Neuronal stem cell (in vitro differentiated cells): Measurements from ENCODE around the gene ITIH3.

Source experiments
- DNase-seq: peaks from one replicate; pipeline ENCODE4 v3.0.0-alpha.2; 2013; ENCODE audit warnings: low spot score
- H2AFZ ChIP-seq: one replicate; pipeline ENCODE4 v1.6.1; 2013; ENCODE audit warnings: mild to moderate bottlenecking, low read length, inconsistent platforms
- H2AK5ac ChIP-seq: 2 replicates; pipeline ENCODE4 v1.6.1; 2013; ENCODE audit warnings: low read depth, mild to moderate bottlenecking, inconsistent platforms, low read length, moderate library complexity, mixed read lengths
- H2BK120ac ChIP-seq: 2 replicates; pipeline ENCODE4 v1.6.1; 2013; ENCODE audit warnings: low read depth, mild to moderate bottlenecking, inconsistent platforms, low read length, moderate library complexity, mixed read lengths
- H2BK12ac ChIP-seq: one replicate; pipeline ENCODE4 v1.6.1; 2013; ENCODE audit warnings: low read length, inconsistent platforms
- H2BK15ac ChIP-seq: 2 replicates; pipeline ENCODE4 v1.6.1; 2013; ENCODE audit warnings: mild to moderate bottlenecking, low read length, inconsistent platforms, mixed read lengths
- H2BK5ac ChIP-seq: one replicate; pipeline ENCODE4 v1.6.1; 2013; ENCODE audit warnings: inconsistent platforms, mild to moderate bottlenecking, low read length, moderate library complexity
- H3K14ac ChIP-seq: one replicate; pipeline ENCODE4 v1.6.1; 2013; ENCODE audit warnings: low read length, inconsistent platforms
- H3K18ac ChIP-seq: 2 replicates; pipeline ENCODE4 v1.6.1; 2013; ENCODE audit warnings: low read length, inconsistent platforms
- H3K23ac ChIP-seq: 2 replicates; pipeline ENCODE4 v1.6.1; 2013; ENCODE audit warnings: low read depth, mild to moderate bottlenecking, mixed read lengths, low read length, inconsistent platforms; ENCODE audit not compliant: poor library complexity
- H3K27ac ChIP-seq: replicated peaks from 3 replicates; pipeline ENCODE4 v1.5.1; 2013; ENCODE audit warnings: low read length, inconsistent platforms
- H3K27me3 ChIP-seq, 3 experiments: 2 replicates each; pipeline ENCODE4 v1.6.1; 2013; ENCODE audit warnings: low read length in 3 of 3, mild to moderate bottlenecking in 2 of 3, inconsistent platforms in 1 of 3, low read depth in 1 of 3, mixed read lengths in 1 of 3, moderate library complexity in 1 of 3; ENCODE audit not compliant: control insufficient read depth in 3 of 3, insufficient read depth in 3 of 3
- H3K36me3 ChIP-seq, 2 donors: replicated peaks in 1 of 2; 2 replicates each; pipeline ENCODE4 v1.6.1; 2013; ENCODE audit warnings: low read length in 2 of 2; ENCODE audit not compliant: control insufficient read depth in 2 of 2, insufficient read depth in 2 of 2
- H3K4ac ChIP-seq: 2 replicates; pipeline ENCODE4 v1.6.1; 2013; ENCODE audit warnings: inconsistent platforms, mild to moderate bottlenecking, low read length, moderate library complexity
- H3K4me1 ChIP-seq, 2 donors: 1 replicate in 1 of 2; 2 replicates in 1 of 2; pipeline ENCODE4 v1.6.1; 2013; ENCODE audit warnings: low read length in 2 of 2, low read depth in 1 of 2; ENCODE audit not compliant: control insufficient read depth in 2 of 2, insufficient read depth in 1 of 2
- H3K4me2 ChIP-seq: one replicate; pipeline ENCODE4 v1.6.1; 2013; ENCODE audit warnings: mild to moderate bottlenecking, low read length, inconsistent platforms; ENCODE audit not compliant: insufficient read depth, poor library complexity, severe bottlenecking
- H3K4me3 ChIP-seq, 2 donors: 2 replicates each; pipeline ENCODE4 v1.5.1; 2013; ENCODE audit warnings: low read length in 2 of 2, mild to moderate bottlenecking in 2 of 2, inconsistent platforms in 1 of 2, moderate library complexity in 1 of 2
- H3K79me1 ChIP-seq: one replicate; pipeline ENCODE4 v1.6.1; 2013; ENCODE audit warnings: low read depth, mild to moderate bottlenecking, inconsistent platforms, low read length, moderate library complexity
- H3K9ac ChIP-seq: one replicate; pipeline ENCODE4 v1.6.1; 2013; ENCODE audit warnings: mild to moderate bottlenecking, low read depth, low read length, inconsistent platforms; ENCODE audit not compliant: poor library complexity
- H3K9me3 ChIP-seq, 2 donors: replicated peaks in 1 of 2; 2 replicates each; pipeline versions ENCODE3 to v1.6.1; 2013; ENCODE audit warnings: low read length in 2 of 2, mild to moderate bottlenecking in 2 of 2, inconsistent platforms in 1 of 2, low read depth in 1 of 2, mixed read lengths in 1 of 2, moderate library complexity in 1 of 2; ENCODE audit not compliant: control insufficient read depth in 2 of 2, insufficient read depth in 1 of 2
- H4K8ac ChIP-seq: one replicate; pipeline ENCODE4 v1.6.1; 2013; ENCODE audit warnings: low read depth, mild to moderate bottlenecking, inconsistent platforms, low read length, moderate library complexity
- H4K91ac ChIP-seq: one replicate; pipeline ENCODE4 v1.6.1; 2013; ENCODE audit warnings: low read length, low read depth, mild to moderate bottlenecking, inconsistent platforms; ENCODE audit not compliant: poor library complexity
- WGBS, 2 donors: extraction: QIAGEN DNeasy Blood & Tissue Kit; methylation state at CpG; one replicate each; pipeline ENCODE4 v1.1.7; 2013; ENCODE audit warnings: missing lambda C conversion rate in 2 of 2, mixed read lengths in 1 of 2; ENCODE audit not compliant: insufficient read length in 2 of 2, insufficient replicate concordance in 1 of 2; ENCODE audit errors: extremely low coverage in 2 of 2; 5-methylcytosine and 5-hydroxymethylcytosine counted together

The ITIH3 gene

GRCh38 chr3:52756141-52756540 is 38.5 kb upstream of the ITIH3 start:
- H3K9me3 ChIP-seq, result no peaks in the 10 kb centered on the region
- H3K27me3 ChIP-seq, result no peaks in the 10 kb centered on the region
- no peak overlapping the region for H3K4ac ChIP-seq
- no peak overlapping the region for H3K14ac ChIP-seq
- H3K4me3 ChIP-seq, result no peak overlapping the region
- no CpG with 5 or more reads among the region's 1 CpG for WGBS, 2 donors
- no peak overlapping the region for H2BK15ac ChIP-seq
- no peak overlapping the region for H2AK5ac ChIP-seq
- no peaks in the 10 kb centered on the region for H3K79me1 ChIP-seq
- no peak overlapping the region for H2BK12ac ChIP-seq
- peaks cover 12 to 94% of the 10 kb centered on the region in 2 donors for H3K36me3 ChIP-seq
- no peak overlapping the region for H2AFZ ChIP-seq
- DNase-seq, result no peak
- no peak overlapping the region for H4K8ac ChIP-seq
- no peaks in the 10 kb centered on the region for H3K4me1 ChIP-seq
- H2BK120ac ChIP-seq, result no peak overlapping the region
- no peak overlapping the region for H3K23ac ChIP-seq
- no peak overlapping the region for H3K9ac ChIP-seq
- H2BK5ac ChIP-seq, result no peak overlapping the region
- no peak overlapping the region for H3K27ac ChIP-seq
- H4K91ac ChIP-seq, result no peak overlapping the region
- no peak overlapping the region for H3K4me2 ChIP-seq
- no peak overlapping the region for H3K18ac ChIP-seq

- Histone ChIP-seq H2BK120ac (no peak overlapping the region), H3K18ac (no peak overlapping the region), H3K4me2 (no peak overlapping the region), H3K9ac (no peak overlapping the region), H2BK5ac (no peak overlapping the region), H3K4me3 (no peak overlapping the region), H3K27me3 (no peaks in the 10 kb centered on the region), H2BK15ac (no peak overlapping the region), H4K91ac (no peak overlapping the region), H3K36me3 (peaks cover 22 to 85% of the 10 kb centered on the region in 2 donors), H3K23ac (no peak overlapping the region), H2AK5ac (no peak overlapping the region), H3K27ac (no peak overlapping the region), H4K8ac (no peak overlapping the region), H3K4ac (no peak overlapping the region), H3K14ac (no peak overlapping the region), H3K9me3 (no peaks in the 10 kb centered on the region), H2AFZ (no peak overlapping the region), H3K4me1 (no peaks in the 10 kb centered on the region), H2BK12ac (no peak overlapping the region), H3K79me1 (peaks cover 2% of the 10 kb centered on the region)
- no CpG with 5 or more reads among the region's 2 CpGs for WGBS, 2 donors
- DNase-seq, result no peak
Observed at GRCh38 chr3:52763466-52763865, 31.1 kb upstream of the ITIH3 start.

GRCh38 chr3:52769786-52770455 is 24.7 kb upstream of the ITIH3 start:
- Histone ChIP-seq H3K4me2 (peak overlapping the region; percentile 52), H3K18ac (no peak overlapping the region), H3K14ac (no peak overlapping the region), H3K27ac (no peak overlapping the region), H2AFZ (peak overlapping the region; percentile 96), H4K8ac (no peak overlapping the region), H2BK120ac (no peak overlapping the region), H3K23ac (no peak overlapping the region), H2BK5ac (no peak overlapping the region), H2BK15ac (no peak overlapping the region), H3K9me3 (no peaks in the 10 kb centered on the region), H3K4me3 (peak overlapping the region; percentile 87 to 99), H2AK5ac (no peak overlapping the region), H3K36me3 (peaks cover 12 to 37% of the 10 kb centered on the region in 2 donors), H3K4me1 (peaks cover 0 to 4% of the 10 kb centered on the region in 2 donors), H2BK12ac (no peak overlapping the region), H3K79me1 (peaks cover 4% of the 10 kb centered on the region), H3K27me3 (no peaks in the 10 kb centered on the region), H3K4ac (no peak overlapping the region), H3K9ac (no peak overlapping the region), H4K91ac (no peak overlapping the region)
- no CpG with 5 or more reads among the region's 13 CpGs for WGBS, 2 donors
- DNase-seq, result no peak

- Histone ChIP-seq H3K18ac (peak within 1 kb of the TSS; percentile 89), H2BK15ac (no peak within 1 kb of the TSS), H3K4ac (no peak within 1 kb of the TSS), H2BK120ac (no peak within 1 kb of the TSS), H3K14ac (no peak within 1 kb of the TSS), H3K23ac (peak within 1 kb of the TSS; percentile 62), H3K36me3 (peaks cover 9 to 29% of the 10 kb centered on the region in 2 donors), H3K4me1 (peaks cover 0 to 4% of the 10 kb centered on the region in 2 donors), H3K9me3 (no peaks in the 10 kb centered on the region), H3K9ac (peak within 1 kb of the TSS; percentile 94), H3K4me2 (peak within 1 kb of the TSS; percentile 52), H4K8ac (no peak within 1 kb of the TSS), H2BK12ac (no peak within 1 kb of the TSS), H2AK5ac (peak within 1 kb of the TSS; percentile 59), H4K91ac (no peak within 1 kb of the TSS), H3K4me3 (peak within 1 kb of the TSS; percentile 87 to 99), H3K27ac (peak within 1 kb of the TSS; percentile 77), H2AFZ (peak within 1 kb of the TSS; percentile 96), H2BK5ac (peak within 1 kb of the TSS; percentile 35), H3K27me3 (peaks cover 0 to 6% (median 0%) of the 10 kb centered on the region in 3 experiments), H3K79me1 (peaks cover 4% of the 10 kb centered on the region)
- no CpG with 5 or more reads among the region's 67 CpGs for WGBS, 2 donors
- peak; percentile 91 for DNase-seq
Observed at GRCh38 chr3:52770496-52771333, 23.9 kb upstream of the ITIH3 start, which contains the start of gene NEK4. TSS of gene NEK4 (minus strand) at chr3:52770940. CDS start at chr3:52770746, 194 bp downstream.
